GM11168 (cell line): ENCODE results near the gene MGME1.
"Not testable (repeated sequence)": the region's sequence is repeated elsewhere in the genome, so short reads cannot be mapped to it uniquely, and the experiment has no call there.

Source experiments
- in situ Hi-C: fragments of 300-500 bp; cut with MboI; formaldehyde crosslinking; loops from one replicate; pipeline ENCODE4 v1.12.0; 2022; ENCODE audit warnings: low sequenced_read_pairs; ENCODE audit not compliant: unreplicated experiment

The MGME1 gene

DNA sequence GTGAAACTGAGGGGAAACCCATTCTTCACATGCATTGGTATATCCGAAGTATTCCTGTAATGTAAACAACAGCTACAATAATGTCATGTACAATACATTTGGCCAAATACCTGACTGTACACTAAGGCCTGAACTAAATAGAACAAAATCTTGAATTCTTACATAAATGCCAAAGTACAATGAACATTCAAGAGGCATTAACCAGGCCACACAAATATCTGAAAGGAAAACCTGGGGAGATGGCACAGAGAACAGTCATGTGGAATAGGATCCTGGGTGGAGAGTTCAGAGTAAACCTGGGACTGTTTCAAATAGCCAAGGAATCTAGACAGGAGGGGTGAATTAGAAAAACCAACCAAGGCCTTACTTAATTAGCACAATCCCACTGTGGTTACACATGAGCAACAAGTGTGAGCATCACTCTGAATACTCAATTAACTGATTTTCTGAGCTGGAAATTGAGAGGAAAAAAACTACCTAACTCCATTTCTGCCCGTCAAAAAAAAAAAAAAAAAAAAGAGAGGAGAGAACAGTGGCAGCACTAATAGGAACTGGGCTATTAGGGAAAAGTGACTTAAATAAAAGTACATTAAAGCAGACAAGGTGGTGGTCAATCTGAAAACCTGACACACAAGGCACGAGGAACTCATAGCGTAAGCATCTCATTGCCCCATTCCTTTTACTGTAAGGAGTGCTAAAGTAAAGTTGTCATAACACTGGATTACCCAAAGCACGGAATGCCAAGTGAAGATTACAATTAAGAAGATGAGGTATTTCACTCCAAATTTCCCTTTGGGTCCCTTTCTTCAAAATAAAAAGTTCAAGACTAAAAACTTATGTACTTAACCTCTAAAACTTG, 11.1 kb upstream of the MGME1 start:
- in situ Hi-C loops: no loop called here

DNA sequence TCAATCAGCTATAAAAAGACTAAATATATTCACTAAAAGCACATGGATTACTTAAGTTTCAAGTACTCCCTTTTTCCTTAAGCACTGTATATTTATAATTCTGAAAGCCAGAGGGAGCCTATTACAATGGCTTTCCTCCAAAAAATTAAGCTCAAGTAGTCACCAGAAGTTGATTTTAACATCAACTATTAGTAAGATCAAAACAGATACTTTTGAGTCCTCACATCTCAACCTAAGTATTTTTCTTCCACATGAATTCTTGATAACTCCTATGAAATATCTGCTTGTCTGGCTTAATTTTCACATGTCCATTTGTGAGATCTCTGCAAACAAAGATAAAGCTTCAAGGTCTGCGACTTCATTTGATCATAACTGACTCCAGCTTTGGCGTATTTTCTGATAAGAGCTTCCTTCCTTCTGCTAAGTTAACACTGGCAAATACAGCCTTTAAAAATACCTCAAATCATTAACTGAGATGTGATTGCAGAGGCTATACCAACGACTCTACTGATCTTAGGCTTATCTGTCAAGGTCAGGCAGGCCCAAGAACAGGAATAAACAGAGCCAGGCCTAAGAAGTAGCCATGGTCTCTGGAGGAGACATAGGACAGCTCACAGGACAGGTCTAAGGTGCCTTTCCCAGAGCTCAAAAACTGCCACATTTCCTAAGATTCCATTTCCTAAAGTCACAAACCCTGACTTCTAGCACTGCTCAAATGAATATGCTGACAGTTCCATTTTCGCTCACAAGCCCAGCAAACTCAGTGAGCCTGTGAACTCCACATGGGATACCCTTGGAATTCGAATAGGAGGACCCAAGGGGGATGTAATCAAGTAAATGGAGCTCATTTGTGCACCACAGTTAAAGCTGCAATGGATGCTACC, 10.2 kb upstream of the MGME1 start:
- in situ Hi-C loops: no loop called here

DNA sequence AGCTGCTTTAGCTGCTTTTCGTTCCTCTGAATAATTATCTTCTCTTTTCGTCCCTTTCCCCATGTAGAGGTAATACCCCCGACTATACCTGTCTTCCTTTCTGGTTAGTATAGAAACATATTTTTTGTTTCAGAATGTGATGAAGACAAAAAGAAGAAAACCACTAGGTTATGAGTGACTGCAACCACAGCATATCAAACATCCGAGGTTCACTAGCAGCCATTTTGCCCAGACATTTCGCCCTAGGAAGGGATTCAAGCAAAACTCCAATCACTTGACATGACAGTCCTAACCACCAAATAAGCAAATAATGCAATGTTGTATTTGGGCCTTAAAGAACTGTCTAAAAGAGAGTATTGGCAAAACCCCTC, 9.6 kb upstream of the MGME1 start:
- in situ Hi-C loops: no loop called here

DNA sequence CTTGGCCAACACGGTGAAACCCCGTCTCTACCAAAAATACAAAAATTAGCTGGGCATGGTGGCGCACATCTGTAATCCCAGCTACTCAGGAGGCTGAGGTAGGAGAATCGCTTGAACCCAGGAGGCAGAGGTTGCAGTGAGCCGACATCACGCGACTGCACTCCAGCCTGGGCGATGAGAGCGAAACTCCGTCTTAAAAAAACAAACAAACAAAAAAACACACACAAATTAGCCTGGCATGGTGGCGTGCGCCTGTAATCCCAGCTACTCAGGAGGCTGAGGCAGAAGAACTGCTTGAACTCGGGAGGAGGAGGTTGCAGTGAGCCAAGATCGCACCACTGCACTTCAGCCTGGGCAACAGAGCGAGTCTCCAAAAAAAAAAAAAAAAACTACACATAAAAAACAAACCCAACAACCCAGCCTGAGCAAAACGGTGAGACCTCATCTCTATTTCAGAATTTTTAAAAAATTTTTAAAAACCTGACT, 8.4 kb upstream of the MGME1 start:
- in situ Hi-C loops: not testable (repeated sequence)

DNA sequence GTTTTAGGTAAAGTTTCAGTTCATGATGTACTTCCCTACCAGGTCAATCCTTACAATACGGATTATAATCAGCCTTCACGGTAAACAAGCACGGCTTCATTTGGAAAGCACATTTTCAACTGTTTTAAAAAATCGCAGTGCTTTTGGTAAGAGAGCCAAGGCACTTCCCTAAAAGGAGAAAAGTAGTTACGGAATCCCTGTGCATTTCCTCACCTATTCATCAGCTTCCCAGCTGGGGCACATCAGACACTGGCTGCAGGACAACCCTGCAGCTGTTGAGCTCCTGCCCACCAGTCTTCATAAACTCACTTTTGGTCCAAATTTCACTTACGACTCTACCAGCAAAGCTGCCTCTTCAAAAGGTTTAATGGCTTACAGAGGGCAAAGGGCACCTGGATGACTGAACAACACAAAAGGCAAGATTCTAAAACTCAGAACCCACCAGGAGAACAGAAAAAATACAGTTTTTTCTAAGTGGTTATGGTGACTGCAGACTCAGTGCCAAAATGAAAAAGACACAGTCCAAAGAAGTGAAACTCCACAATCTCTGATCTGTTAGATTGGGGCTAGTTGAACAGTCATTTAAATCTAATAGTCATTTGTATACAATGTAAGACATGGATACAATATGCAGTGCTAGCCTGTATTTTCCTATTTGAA, 7.8 kb upstream of the MGME1 start:
- in situ Hi-C loops: no loop called here

DNA sequence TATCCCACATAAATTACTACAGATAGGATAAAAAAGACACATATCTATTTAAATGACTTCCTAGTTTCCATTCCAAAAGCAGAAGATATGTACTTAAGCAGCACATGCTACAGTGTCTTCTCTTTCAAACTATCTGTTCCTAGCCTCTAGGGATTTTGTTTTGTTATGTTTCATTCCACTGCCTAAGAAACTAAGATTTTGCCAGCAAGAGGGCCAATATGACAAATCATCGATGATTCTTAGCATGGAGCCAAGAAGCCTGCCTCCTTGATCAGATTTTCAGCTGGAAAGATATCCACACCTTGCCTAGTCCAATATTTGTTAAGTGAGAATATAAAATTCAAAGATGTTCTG, 7.3 kb upstream of the MGME1 start:
- in situ Hi-C loops: no loop called here

DNA sequence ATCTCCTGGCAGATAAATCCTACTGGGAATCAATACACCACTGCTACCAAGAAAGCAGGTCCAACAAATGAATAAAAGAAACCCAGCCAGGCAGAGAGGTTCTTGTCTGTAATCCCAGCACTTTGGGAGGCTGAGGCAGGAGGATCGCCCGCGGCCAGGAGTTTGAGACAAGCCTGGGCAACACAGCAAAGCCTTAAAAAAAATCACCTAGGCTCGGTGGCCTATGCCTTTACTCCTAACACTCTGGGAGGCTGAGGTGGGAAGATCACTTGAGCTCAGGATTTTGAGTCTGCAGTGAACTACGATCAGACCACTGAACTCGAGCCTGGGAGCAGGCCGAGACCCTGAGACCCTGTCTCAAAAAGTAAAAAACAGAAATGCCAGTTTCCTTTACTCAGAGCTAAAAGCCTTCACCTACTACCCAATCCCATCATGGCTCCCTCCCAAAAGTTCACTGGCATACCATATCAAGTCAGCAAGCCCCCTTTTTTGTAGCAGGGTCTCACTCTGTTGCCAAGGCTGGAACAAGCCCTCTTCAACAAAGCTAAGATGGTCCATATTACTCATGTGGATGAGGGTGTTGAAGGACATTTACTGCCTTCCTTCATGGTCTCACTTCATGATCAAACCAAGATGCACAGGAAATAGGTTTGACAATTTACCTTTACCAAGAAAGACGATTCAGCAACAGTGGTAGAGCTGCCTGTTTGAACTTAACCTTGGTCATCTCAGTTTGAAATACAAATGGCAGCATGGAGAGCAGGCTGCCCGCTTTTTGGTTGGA, 5.5 kb upstream of the MGME1 start:
- in situ Hi-C loops: no loop called here

DNA sequence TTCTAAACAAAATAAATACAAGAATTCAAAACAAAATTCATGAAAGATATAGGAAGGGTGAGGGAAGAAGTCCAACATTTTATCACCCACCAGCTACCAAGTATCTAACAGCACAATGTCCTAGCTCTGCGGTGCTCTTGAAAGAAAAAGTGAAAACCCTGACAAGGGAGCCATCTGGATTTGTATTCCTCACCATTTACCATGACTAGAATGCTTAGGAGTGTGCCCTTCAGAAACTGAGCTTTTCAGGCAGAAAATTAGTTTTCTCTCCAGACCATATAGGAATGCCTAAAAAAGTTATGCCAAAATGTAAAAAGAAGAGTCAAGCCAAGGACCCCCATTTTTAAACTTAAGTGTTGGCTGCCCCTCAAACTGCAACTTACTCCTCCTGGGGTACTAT, 4.7 kb upstream of the MGME1 start:
- in situ Hi-C loops: no loop called here

DNA sequence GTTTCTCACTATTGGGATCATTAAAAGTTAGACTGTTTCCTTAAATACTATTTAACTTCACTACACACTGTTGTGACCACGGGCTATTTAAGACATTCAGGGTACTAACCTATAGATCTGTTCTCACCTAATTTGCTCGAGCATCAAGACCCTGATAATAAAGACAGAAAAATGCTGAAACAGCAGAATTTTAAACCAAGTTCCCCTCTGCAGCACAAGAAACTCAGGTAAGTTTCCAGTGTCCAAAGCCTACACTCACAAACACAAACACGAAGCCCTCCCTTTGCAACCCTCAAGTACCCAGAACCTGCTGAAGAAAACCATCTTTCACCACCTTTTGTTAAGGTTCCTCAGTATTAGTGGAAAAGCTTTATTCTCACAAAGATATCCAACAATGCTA, 4.2 kb upstream of the MGME1 start:
- in situ Hi-C loops: no loop called here

DNA sequence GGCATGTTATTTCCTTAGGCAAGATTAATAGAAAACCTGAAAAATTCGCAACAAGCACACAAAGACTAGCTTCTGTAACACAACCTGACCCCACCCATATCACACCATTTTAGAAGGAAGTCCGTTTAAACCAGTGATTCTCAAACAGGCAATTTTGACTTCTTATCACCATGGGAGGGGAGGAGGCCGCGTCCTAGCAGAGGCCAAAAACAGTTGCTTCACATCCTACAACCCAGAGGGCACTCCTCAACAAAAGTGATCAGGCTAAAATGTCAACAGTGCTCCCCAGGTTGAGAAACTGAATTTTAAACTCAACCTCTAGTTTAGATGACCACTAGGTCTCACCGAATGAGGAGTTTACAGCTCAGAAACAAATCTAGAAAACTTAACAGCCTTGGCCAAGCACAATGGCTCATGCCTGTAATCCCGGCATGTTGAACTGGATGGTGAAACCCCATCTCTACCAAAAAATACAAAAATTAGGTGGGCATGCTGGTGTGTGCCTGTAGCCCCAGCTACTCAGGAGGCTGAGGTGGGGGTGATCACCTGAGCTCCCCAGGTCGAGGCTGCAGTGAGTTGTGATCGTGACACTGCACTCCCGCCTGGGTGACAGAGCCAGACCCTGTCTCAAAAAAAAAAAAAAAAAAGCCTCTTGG, 3.6 kb upstream of the MGME1 start:
- in situ Hi-C loops: no loop called here

DNA sequence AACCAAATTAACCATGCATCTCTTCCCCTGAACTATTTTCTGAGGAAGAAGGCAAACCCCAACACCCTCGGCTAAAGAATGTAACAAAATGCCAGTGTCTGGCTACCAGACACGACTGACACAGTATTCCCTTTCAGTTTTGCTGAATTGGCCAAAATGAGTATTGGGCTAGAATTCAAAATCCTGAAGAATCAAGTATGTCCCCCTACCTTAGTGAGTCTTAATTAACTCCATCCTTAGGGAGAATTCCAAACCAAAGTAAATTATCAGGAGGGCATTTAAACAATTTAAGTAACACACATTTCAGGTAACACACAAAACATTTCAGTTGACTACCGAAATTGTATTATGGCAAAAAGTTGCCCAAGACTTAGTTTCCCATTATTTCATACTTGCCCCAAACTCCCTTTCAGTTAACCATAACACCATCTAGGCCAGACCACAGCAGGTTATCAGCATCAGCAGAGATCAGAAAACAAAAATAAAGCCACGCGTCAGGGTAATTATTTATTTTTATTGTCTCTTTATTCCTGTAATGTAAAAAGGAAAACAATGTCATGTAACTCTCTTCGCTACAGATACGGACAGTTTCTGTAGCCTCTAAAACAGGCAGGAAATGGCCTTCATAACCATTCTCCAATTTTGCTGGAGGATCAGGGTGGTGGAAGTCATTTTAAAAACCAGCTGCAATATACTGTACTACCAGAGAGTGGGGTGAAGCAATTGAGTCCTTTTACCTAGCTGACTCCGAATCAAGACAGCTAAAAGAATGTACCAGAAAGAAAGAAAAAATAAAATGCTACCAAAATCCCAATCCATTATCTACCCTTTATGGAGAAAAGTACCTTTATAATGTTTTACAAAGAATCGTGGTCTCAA, 2.1 kb upstream of the MGME1 start:
- in situ Hi-C loops: no loop called here

DNA sequence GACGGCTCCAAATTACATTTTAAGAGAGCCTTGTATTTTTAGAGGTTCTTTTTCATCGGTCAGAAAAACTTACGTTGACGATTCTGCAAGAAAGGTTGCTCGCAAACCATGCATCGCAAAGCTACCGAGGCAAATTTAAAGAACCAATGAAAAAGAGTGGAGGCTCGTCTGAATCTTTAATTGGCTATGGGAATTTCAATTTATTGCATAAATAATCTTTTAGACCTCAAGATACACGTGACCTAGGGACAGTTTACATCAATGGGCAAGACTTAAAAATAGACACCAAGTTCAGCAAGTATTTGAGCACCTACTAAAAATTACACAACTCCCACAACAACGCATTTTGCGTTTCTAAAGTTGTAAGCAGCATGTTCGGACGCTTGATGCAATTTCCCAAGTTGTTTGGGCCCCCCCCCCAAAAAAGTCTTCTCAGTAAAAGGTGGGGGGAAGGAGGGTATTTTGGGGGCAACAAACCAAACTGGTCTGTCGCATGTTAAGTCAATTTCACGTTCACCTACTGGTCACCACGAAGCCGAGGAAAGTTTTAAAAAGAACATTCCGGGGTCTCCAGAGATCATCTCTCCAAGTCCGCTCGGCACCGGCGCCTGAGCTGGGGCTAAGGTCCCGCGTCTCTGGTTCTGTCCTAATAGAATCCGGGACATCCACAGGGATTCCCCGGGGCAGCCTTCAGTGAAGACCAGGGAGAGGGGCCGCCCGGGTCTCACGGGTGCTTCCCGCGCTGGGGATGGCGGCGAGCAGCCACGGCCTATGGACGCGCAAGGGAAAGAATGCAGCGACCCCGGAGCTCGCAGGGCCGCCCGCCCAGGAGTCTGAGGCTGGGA, 1.1 kb upstream of the MGME1 start:
- in situ Hi-C loops: no loop called here

DNA sequence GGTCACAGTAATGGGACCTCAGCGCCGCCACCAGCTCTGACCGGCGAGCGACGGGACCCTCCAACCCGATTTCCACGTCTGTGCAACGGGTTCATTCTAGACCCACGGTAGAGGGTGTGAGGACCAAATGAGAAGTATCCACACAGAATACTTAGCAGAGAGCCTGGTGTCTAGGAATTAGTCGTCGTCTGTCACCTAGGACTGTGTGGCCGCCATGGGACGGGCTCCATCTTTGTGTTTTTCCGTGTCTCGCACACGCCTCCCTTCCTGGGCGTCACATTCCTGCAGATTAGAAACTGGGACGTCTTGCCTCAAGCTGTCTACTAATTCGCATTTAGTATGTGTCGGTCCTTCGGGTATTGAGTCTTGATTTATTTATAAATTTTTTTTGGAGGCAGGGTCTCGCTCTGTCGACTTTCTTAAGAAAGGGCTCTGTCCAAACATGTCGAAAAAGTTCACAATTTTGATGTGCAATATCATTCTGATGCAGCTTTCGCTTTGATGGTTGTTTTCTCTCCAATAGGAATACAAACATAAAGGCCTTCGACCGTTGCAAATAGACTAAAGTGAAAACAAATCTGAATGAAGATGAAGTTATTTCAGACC, 563 bp downstream of the MGME1 start:
- in situ Hi-C loops: no loop called here

DNA sequence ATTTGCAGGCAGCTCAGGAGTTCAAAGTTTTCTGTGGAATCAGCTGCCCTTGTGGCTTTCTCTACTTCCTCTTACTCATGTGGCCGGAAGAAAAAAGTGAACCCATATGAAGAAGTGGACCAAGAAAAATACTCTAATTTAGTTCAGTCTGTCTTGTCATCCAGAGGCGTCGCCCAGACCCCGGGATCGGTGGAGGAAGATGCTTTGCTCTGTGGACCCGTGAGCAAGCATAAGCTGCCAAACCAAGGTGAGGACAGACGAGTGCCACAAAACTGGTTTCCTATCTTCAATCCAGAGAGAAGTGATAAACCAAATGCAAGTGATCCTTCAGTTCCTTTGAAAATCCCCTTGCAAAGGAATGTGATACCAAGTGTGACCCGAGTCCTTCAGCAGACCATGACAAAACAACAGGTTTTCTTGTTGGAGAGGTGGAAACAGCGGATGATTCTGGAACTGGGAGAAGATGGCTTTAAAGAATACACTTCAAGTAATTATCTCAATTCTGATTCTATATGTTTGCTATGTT, 1.1 kb downstream of the MGME1 start:
- in situ Hi-C loops: no loop called here

DNA sequence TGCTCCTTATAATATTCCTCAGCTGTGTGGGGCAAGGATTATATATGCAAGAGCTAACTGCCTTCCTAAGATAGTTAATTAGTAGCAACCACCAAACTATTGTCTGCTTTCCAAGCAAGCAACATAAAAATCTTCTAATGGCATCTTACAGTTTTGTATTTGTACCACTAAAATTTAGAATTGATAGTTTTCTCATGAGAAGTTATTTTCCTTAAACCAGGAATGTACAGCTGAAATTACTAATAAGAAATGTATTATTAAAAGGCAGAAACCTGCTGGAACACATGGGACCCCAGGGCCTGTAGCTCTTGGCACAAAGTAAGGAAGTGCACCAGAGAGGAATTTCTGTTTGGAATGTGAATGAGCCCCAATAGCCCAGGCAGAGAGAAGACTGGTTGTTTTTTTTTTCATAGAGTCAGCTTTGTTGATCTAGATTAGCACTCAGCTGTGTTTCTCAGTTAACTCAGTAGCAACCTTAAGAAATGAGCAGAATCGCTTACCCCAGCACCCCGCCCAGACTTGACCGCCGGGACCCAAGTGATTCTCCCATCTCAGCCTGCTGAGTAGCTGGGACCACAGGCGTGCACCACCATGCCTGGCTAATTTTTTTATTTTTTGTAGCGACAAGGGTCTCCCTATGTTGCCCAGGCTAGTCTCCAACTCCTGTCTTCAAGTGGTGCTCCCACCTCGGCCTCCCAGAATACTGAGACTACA, 2.6 kb downstream of the MGME1 start:
- in situ Hi-C loops: no loop called here

DNA sequence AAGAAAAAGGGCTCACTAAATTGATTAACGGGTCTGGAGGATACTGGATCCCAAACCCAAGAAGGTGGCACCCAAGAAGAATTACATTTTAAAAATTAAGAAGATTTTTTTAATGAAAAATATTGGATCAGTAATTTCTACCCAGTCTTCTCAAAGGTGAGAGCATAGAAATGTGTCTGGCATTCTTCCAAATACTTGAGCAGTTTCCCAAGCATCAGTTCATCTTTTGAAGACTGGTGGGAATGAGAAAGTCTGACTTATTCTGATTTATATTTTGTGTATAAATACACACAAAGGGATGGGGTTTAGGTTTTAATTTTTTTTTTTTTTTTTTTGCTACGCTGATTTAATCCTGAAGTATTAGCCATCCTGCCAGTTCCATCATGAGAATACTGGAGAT, 3.3 kb downstream of the MGME1 start:
- in situ Hi-C loops: no loop called here

DNA sequence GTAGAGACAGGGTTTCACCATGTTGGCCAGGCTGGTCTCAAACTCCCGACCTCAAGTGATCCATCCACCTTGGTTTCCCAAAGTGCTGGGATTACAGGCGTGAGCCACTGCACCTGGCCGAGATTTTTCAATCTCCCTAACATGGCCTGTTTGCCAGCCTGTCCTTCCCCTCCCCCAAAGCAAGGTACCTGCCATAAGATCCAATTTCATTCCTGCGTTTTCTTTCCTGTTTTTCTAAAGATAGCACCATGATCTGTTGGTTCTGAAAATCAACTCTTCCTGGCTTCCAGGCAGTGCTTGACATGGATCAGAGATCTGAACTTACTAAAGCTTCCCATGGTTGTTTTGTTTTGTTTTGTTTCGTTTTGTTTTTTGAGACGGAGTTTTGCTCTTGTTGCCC, 7.5 kb downstream of the MGME1 start:
- in situ Hi-C loops: no loop called here
